ENCODE data around the gene ANKS1B.
"Not testable (repeated sequence)": the region's sequence is repeated elsewhere in the genome, so short reads cannot be mapped to it uniquely, and the experiment has no call there.

ANKS1B gene

GRCh38 chr12:98980508-98980907 lies 1004.2 kb downstream of the ANKS1B start:
- DNase-seq, result no peak

- no peak for DNase-seq
Observed at GRCh38 chr12:98977186-98977585, 1007.5 kb downstream of the ANKS1B start.

GRCh38 chr12:98974767-98975381 lies 1009.9 kb downstream of the ANKS1B start:
- DNase-seq, result no peak

DNA sequence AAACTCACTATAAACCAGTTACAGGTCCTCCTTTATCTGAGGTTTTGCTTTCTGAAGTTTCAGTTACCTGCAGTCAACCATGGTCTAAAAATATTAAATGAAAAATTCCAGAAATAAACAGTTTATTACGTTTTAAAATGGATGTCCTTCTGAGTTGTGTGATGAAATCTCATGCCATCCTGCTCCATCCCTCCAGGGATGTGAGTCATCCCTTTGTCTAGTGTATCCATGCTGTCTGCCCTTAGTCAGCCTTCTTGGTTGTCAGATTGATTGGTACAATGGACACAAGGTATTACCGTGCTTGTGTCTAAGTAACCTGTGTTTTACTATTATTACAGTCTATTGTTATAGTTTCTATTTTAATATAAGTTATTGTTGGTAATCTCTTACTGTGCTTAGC lies 1011.3 kb downstream of the ANKS1B start:
- DNase-seq, result no peak

DNA sequence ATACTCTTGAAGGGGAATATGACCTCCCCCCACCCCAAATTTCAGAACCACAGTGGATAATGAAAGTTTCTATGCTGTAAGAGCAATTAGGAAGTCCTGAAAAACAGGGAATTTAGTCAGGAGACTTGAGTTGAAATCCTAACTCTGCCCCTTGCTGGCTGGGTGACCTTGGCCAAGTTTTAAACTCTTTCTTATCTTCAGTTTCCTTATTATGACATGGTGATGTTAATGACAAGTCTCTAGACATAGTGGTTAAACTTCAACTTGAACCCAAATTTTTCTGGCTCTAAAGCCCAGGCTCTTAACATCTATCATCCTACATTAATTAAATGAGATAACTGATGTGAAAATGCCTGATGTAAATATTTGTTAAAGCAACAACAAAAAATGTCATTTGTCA lies 1013.8 kb downstream of the ANKS1B start:
- no peak for DNase-seq

DNA sequence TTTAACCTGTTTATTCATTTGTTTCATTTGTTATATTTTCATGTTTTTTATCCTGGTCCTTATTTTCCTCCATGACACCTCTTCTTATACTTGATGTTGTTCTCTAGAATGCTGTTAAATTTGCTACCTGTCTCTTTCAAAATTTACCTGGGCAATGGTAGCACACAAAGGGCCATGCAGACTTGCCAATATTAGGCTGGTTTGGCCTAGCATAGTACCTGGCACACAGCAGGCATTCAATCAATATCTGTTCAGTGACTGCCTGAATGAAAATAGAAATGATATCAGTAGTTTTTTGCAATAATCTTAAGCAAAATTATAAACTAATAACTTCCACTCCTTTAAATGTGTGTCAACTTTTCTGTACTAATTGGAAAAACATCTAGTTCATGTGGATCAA lies 1014.5 kb downstream of the ANKS1B start:
- DNase-seq, result no peak

DNA sequence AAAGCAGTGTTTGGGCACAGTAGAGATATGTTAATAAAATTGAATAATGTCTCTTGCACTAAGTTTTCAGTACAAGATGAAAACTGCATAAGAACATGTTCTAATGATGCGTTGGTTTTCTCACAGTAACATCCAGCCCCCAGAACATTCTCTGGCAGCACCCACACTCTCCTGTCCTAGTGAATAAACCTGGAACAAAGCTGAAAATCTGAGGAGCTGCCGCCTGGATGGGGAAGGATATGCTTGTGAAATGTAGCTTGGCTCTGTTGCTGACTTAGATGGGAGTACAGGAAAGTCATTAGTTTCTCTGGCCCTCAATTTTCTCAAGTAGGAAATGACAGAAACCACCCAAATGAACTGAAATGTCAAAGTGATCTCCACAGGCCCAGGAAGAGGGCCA lies 1015.8 kb downstream of the ANKS1B start:
- no peak for DNase-seq

DNA sequence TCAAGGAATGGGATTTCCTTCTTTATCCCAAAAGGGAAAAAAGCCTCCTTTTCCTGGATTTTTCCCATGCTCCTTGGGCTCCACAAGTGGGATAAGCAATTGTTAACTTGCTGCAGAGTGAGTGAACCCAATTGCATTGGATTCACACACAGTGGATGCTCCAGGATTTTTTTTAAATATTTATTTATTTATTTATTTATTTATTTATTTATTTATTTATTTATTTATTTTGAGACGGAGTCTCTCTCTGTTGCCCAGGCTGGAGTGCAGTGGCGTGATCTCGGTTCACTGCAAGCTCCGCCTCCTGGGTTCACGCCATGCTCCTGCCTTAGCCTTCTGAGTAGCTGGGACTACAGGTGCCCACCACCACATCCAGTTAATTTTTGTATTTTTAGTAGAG lies 1027.6 kb downstream of the ANKS1B start:
- not testable (repeated sequence) for DNase-seq

DNA sequence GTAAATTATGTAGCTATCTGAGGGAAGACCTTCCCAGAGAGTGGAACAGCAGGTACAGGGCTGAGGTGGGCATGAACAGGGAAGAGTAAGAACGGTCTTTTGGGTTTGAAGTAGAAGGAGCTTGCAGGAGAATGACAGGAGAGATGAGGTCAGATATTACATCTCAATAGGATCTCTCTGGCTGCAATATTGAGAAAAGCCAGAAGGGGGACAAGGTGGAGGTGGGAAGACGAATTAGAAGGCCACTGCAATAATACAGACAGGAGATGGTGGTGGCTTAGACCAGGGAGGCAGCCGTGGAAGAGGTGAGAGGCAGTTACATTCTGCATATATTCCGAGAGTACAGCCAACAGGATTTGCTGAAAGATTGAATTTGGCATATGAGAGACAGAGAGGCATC lies 1029.5 kb downstream of the ANKS1B start:
- DNase-seq, result no peak

DNA sequence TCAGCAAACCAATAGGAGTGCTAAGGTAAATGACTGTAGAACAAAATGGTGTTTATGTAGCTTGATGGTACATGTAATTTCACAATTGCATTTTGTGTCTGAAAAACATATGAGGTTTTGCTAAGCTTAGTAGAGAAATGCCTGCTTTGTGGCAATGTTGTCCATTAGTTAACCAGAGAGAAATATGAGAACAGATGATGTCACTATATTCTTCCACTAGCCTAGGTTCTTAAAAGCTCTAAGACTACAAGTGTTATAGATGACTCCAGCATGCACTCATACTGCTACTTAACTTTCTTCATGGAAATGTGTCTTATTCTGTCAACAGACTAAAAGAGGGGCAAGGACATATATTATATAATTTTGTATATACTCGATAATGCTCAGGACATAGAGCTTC lies 1030.2 kb downstream of the ANKS1B start:
- DNase-seq, result no peak

- no peak for DNase-seq
Observed at GRCh38 chr12:98951406-98951805, 1033.3 kb downstream of the ANKS1B start.

DNA sequence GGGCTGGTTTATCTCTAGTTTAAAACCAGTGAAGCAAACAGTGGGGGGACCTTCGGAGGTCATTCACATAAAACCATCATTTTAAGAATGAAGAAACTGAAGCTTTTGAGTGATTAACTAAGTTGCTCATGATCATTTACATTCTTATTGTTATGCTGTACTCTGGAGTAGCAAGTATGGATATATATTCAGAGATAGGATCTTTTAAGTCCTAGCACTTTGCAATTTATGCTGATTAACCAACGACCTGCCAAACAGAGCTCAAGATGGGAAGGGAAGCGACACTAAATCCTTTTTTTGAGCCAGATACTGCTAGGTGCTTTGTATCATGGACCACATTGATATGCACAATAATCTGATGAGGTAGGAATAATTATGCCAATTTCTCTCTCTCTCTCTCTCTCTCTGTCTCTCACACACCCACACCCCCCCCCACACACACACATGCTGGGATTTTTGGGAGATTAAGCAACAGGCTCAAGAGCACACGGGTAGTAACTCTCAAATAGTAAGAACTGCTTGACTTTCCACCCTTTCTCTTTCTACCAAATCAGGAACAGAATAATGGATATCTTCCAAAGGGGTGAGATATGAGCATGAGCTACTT lies 1036.3 kb downstream of the ANKS1B start:
- DNase-seq, result no peak

DNA sequence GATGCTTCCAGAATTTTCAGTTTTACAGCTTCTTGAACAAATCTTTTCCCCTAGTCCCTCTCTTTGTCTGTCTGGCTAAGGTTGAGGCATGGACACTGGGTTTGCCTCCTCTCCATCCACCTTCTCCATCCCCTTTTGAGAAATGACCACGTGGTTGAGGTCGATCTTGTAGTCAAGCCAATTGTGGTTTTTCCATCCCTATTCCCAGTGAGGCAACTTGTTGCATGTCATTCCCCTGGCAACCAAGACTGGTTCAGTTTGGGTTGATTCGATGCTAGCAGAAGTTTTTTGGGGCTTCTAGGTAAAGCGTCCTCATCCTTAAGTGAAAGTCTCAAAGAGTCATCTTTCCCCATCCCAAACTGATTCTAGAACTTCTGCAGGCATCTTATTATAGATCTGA lies 1038.9 kb downstream of the ANKS1B start:
- DNase-seq, result no peak

- no peak for DNase-seq
Observed at GRCh38 chr12:98939926-98940325, 1044.8 kb downstream of the ANKS1B start.

- no peak for DNase-seq
Observed at GRCh38 chr12:98939350-98939749, 1045.4 kb downstream of the ANKS1B start.

DNA sequence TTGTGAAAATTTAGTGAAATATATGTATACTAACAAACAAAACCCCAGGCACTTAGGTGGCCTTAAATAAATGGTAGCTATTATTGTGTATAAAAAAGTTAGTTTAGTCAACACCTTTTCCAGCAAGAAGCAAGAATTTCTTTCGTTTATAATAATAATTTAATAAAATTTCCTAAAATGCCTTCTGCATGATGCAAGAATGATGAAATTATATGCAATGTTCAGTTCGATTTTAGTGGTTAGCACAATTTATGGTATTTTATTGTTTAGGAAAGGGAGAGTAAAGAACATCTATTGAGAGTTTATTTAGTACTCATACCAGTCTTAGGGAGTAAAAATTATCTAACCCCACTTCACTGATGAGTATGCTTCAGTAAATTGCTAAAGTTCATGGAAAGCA lies 1048.9 kb downstream of the ANKS1B start:
- DNase-seq, result no peak

GRCh38 chr12:98922871-98923270 lies 1061.9 kb downstream of the ANKS1B start:
- DNase-seq, result no peak

DNA sequence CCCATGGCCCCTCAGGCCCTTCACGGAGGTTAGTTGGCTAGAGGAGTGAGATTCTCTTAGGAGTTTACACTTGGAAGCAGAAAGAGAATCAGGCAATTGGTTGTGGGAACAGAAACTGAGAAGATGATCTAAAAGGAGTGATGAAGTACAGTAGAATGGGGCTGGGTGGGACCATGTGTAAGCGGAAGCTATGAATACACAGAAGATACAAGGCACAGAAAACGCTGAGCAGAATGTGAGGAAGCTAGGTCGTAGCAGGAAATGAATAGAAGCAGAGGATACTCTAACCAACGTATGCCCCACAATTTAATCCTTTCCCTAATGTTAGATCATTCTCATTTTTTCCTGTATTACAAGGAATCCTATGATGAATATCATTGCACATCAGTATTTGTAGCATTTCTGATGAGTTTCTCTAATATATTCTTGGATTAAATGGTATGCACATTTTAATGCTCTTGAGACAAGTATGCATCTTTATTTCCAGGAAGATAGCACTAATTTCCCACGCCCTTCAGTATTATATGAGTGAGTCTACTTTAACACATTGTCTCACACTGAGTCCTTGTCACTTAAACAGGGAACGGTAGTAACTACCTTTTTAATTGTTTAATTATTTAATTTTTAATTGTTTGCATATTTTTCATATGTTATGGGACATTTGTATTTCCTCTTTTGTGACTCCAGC lies 1066.4 kb downstream of the ANKS1B start:
- DNase-seq, result no peak

GRCh38 chr12:98916106-98916505 lies 1068.6 kb downstream of the ANKS1B start:
- DNase-seq, result no peak

GRCh38 chr12:98912401-98912974 lies 1072.2 kb downstream of the ANKS1B start:
- DNase-seq, result no peak

- DNase-seq, result no peak
Observed at GRCh38 chr12:98911396-98911795, 1073.3 kb downstream of the ANKS1B start.

GRCh38 chr12:98909746-98910145 lies 1075.0 kb downstream of the ANKS1B start:
- no peak for DNase-seq

DNA sequence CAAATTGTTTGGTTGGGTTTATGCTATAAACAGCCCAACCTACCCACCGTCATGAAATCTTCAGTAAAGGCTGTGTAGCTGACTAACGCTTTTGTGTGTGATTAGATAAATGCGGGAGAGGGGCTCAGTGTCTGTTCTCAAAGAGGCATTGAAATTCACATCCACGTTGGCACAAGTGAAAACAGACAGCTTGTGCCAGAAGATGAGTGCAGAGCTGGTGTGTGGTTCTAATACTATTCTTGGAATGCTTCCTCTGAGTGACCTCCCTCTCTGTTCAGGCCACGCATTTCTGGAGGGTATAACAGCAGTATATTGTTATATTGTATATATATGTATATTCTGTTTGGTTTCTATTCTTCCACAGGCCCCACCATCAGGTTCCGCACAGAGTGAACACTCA lies 1075.9 kb downstream of the ANKS1B start:
- no peak for DNase-seq

GRCh38 chr12:98903875-98904274 lies 1080.9 kb downstream of the ANKS1B start:
- no peak for DNase-seq

All from GF-D8 (cell line).